SK-MEL-5 (cell line): ENCODE data around the gene PTPRR. TPM values are rescaled to one million over a fixed set of nuclear protein-coding genes. Genes with fewer than 3 reads are reported as not detected.

ENCODE experiments used
- DNase-seq: peaks from one replicate; pipeline ENCODE4 v3.0.0-alpha.2; 2016; ENCODE audit warnings: low read depth, low spot score
- in situ Hi-C: cut with HindIII; loops from 2 replicates; pipeline ENCODE4 v1.10.0; 2016; ENCODE audit warnings: low sequenced_read_pairs, high pct_unique_total_duplicates, low pct_unique_long_range_greater_than_20kb
- polyA plus RNA-seq, 2 experiments: library from polyadenylated mRNA; depleted of rRNA; stranded (reverse); fragments of >200 nt; gene quantifications; 2 replicates each; pipeline ENCODE4 v1.2.3, GENCODE V29; 2015
- total RNA-seq: library from RNA; depleted of rRNA; stranded (reverse); fragments of >200 nt; shearing (Covaris generic); gene quantifications from 2 replicates; pipeline ENCODE4 v1.2.3, GENCODE V29; 2014; rRNA removed

The PTPRR gene, protein sequence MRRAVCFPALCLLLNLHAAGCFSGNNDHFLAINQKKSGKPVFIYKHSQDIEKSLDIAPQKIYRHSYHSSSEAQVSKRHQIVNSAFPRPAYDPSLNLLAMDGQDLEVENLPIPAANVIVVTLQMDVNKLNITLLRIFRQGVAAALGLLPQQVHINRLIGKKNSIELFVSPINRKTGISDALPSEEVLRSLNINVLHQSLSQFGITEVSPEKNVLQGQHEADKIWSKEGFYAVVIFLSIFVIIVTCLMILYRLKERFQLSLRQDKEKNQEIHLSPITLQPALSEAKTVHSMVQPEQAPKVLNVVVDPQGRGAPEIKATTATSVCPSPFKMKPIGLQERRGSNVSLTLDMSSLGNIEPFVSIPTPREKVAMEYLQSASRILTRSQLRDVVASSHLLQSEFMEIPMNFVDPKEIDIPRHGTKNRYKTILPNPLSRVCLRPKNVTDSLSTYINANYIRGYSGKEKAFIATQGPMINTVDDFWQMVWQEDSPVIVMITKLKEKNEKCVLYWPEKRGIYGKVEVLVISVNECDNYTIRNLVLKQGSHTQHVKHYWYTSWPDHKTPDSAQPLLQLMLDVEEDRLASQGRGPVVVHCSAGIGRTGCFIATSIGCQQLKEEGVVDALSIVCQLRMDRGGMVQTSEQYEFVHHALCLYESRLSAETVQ
- total RNA-seq = 2.6 and 3.9 TPM in 2 replicates
- polyA plus RNA-seq (2015; cell fraction: cytosol; rRNA removed) = 1.3 TPM in 2 replicates
- polyA plus RNA-seq (2015; cell fraction: nucleus; rRNA removed) = 1.2 TPM in 1 of 2 replicates, not detected in the other

DNA sequence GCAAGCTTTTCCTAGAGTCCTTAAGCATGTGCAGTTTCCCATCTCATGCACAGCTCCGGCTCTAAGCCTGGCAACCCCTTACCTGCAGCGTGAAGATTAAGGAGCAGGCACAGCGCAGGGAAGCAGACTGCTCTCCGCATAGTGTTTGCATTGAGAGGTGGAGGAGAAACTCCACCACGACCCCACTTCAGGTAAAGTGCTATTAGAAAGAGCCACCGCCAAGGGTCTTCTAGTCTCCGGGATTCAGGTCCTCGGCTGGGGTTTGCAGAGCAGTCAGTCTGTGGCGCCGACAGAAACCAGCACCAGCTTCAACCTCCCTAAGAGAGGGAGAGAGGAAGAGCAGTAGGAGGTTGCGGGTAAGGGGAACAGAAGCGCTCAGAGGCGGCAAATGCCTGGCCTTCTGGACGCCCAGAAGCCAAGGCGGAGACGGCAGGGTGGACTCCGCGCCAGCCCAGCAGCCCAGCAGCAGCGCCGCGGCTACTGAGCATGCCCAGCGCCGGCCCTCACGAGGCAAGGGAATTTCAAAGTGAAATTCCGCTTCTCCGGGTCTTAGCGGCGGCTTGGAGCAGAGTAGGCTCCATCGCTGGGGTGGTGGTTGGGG, at the start of gene PTPRR:
PTPRR (minus strand) TSS at position 488 of the 601 bp plus-strand sequence; CDS start at position 140, 348 bp downstream.
- in situ Hi-C loops = no loop called here
- no peak for DNase-seq

DNA sequence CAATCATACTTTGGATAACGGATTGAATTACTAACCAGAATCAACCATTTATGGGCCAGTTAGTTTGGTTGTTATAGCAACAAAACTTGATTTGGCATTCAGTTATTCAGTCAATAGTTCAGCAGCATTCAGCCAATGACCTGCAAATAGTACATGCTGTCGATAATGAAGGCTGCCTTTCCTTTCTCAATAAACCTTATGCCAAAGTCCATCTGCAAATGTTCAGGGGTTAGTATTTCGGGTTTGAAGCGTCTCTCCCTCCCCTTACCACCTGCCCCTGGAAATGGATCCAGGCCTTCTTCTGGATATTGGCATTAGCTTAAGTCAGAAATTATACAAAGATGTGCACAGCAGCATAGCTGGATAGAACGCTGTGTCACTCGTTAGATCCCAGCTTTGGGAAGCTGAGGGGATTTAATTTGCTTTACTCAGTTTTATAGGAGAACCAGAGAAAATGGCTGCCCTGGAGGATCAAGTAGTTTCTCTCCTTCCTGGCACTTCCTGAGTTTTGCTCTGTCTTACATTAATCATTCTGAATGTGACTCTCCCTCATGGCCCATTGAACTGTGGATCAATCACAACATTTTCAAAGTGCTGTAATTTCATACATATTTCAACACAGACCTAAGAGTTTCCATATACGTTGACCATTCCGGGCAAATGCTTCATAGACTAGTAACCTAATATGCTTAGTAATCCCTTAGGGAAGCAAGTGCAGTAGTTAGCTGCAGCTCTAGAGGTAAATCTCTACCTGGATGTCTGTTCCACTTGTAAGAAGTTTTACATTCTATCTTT, 46.7 kb upstream of the PTPRR start:
- in situ Hi-C loops = no loop called here
- no peak for DNase-seq

DNA sequence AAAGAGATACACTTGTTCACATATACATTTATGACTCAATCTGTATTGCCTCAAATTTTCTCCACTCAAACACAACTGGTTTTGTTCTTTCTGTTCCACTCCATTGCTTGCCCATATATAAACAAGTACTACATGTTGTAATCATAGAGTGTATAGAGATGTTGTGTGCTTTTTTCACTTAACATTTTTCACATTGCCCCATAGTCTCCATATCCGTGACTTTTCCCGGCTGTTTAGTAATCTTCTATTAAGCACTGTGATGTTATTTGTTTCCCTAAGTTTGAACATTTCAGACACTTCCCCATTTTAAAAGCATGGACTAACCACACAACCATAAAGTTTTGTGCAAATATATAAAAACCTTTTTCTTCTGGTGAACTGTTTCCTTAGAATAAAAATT, 45.5 kb upstream of the PTPRR start:
- DNase-seq = no peak
- in situ Hi-C loops = no loop called here

DNA sequence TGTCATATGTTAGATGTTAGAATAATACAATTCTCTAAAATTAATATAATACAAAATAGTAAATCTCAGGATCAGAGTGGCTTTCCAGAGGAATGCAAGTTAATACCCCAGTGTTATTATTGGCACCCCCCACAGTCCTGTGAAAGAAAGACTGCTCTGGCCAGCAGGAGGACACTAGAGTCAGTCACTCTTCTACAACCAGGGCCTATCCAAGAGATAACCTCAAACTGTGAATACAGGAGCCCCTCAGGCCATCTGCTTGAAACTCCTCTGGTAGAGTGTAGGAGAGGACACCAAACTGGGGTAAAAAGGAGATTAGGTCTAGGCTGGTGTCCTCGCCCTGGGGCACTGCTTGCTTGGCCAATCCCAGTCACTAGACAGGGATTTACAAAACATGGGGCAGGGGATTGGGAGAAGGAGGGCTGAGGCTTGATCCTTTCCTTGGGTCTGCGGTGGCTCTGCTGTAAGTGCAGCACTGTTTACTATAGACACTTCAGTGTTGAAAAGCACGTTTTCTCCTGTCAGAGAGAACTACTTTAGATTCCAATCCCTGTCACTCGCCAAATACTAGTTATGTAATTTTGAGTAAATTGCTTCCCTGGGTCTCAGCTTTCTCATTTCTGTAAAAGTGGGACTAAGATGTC, 44.5 kb upstream of the PTPRR start:
- DNase-seq = no peak
- in situ Hi-C loops = no loop called here

- peak; percentile 8 for DNase-seq
- in situ Hi-C loops = no loop called here
Observed at GRCh38 chr12:70963081-70963660, 42.6 kb upstream of the PTPRR start.

DNA sequence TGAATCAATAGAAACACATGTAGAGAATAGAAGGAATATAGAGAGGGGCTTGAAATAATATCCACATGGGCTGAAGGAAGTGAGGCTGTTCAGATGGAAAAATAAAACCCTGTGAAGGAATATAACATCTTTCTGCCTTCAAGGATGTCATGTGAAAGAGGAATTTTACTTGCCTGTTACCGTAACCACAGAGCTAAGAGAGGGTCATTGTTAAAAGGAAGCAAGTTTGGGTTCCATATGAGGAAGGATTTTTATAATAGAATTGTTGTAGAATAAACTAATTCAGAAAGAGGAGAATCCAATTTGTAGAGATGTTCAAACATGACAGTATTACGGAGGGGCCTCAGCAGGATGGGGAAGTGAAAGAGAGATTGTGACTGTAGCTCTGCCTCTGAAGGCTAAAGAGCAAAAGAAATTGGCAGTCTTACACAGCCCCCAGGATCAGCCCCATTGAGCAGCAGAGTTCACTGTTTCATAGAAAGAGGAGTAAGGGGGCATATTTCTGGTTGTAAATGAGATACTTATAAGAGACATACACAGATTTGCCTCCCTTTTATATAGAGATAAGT, 41.8 kb upstream of the PTPRR start:
- DNase-seq = peak; percentile 74
- in situ Hi-C loops = no loop called here

DNA sequence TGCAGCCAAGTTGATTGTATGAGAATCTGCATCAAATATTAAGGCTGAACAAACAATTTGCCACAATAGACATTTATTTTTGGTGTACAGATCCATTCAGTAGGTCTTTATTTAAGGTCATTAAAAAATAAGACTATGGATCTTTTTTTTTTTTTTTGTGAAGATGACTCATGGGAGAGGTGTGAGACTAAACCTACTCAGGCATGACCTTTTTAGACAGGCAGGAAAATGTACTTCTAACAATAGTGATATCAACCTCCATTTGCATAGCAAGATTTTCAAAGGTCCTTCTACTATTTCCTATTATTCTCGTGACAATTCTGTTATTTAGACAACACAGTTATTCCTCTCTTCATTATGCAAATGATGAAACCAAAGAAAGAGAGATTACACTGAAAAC, 39.9 kb upstream of the PTPRR start:
- in situ Hi-C loops = no loop called here
- no peak for DNase-seq

GRCh38 chr12:70955415-70955814, 34.9 kb upstream of the PTPRR start:
- in situ Hi-C loops = no loop called here
- DNase-seq = no peak

DNA sequence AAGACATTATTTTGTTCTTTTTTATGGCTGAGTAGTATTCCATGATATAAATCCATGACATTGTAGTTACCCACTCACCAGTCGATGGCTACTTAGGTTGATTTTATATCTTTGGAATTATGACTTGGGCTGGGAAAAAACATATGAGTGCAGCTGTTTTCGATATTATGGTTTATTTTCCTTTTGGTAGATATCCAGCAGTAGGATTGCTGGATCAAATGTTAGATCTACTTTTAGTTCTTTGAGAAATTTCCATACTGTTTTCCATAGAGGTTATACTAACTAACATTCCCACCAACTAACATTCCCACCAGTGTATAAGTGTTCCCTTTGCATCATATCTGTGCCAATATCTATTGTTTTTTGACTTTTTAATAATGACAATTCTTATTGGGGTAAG, 29.9 kb upstream of the PTPRR start:
- in situ Hi-C loops = no loop called here
- DNase-seq = no peak

- in situ Hi-C loops = no loop called here
- DNase-seq = peak; percentile 39
Observed at GRCh38 chr12:70948976-70949336, 28.4 kb upstream of the PTPRR start.

DNA sequence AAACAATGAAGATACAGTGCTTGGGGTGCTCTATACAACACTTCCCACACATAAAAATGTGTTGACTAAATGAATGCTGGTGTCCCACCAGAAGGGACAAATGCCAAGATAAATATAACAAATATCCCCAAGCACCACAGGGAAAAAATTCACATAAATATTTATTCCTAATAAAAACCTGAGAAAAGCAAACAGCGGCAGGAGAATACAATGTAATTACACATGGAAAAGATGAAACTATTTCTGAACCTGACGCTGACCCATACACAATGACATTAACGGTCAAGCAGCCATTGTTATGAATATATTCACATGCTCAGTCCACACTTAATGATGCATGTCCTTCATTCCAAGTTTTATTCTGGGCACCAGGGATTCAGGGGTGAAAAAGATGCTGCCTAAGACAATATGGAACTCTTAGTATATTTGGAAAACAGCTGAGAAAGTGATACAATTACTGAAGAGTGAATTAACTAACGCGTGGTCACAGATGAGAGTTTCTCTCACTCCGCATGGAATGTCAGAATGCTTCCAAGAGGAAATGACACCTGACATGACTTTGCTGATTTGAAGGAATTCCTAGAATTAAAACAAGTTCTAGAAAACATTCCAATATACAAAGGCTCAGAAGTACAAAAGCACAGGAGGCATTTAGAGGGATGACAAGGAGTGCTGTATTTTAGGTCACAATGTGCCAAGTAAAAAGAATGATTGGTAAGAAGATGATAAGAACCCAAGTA, 27.9 kb upstream of the PTPRR start:
- no peak for DNase-seq
- in situ Hi-C loops = no loop called here

GRCh38 chr12:70936203-70936813, 15.8 kb upstream of the PTPRR start:
- DNase-seq = no peak
- in situ Hi-C loops = no loop called here

DNA sequence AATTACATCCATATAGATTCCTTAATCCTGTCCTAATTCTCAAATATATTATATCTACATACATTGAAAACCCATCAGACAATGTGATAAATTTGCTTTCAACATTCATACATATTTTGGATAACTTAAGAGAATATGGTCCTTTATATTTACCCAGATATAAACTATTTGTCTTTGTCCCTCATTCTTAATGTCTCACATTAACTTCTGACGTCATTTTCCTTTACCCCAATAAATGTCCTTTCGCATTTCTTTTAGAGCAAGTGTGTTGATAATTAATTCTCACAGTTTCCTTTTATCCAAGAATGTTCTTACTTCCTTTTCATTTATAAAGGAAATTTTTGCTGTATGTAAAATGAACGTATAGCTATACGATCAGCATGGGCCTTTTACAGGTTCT, 12.6 kb upstream of the PTPRR start:
- DNase-seq = no peak
- in situ Hi-C loops = no loop called here

DNA sequence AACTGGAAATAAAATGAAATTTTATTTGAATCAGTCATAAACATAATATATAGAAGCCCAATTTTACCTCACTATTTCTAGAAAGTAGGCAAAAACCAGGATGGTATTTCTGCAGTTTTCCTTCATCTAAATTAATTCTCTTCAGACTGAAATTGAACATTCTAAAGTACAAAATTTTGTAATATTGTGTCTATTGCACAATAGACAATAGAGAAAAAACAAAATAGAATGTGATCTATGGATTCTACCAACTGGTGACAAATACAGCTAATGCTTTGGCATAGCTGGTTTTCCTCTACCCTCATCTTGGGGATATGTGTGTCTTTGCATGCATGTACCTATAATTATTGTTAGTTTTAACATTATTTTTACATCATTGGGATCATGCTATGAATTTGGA, 8.5 kb upstream of the PTPRR start:
- DNase-seq = no peak
- in situ Hi-C loops = no loop called here

- in situ Hi-C loops = no loop called here
- DNase-seq = no peak
Observed at GRCh38 chr12:70928071-70928470, 7.5 kb upstream of the PTPRR start.

GRCh38 chr12:70927356-70927755, 6.8 kb upstream of the PTPRR start:
- in situ Hi-C loops = no loop called here
- DNase-seq = no peak
